Neural progenitor cell (in vitro differentiated cells): ENCODE measurements around the gene ENOSF1. TPM values are rescaled to one million over a fixed set of nuclear protein-coding genes. Genes with fewer than 3 reads are reported as not detected.

Experiments
- DNase-seq: peaks from one replicate; pipeline ENCODE4 v3.0.0-alpha.2; 2016; ENCODE audit warnings: low spot score
- H2AFZ ChIP-seq: fragments of 200-600 bp; sonication (generic); replicated peaks from 2 replicates; pipeline ENCODE4 v1.6.1; 2016; ENCODE audit warnings: antibody characterized with exemption
- H3F3A ChIP-seq: fragments of 200-600 bp; sonication (generic); 2 replicates; pipeline ENCODE4 v1.6.1; 2016; ENCODE audit warnings: antibody characterized with exemption, low read depth
- H3K27ac ChIP-seq: fragments of 200-600 bp; sonication (generic); 2 replicates; pipeline ENCODE4 v1.5.1; 2016; ENCODE audit warnings: mild to moderate bottlenecking
- H3K27me3 ChIP-seq: fragments of 200-600 bp; sonication (generic); 2 replicates; pipeline ENCODE4 v1.6.1; 2016; ENCODE audit warnings: mild to moderate bottlenecking, moderate library complexity
- H3K36me3 ChIP-seq: fragments of 200-600 bp; sonication (generic); 2 replicates; pipeline ENCODE4 v1.5.1; 2016
- H3K4me1 ChIP-seq: fragments of 200-600 bp; sonication (generic); 2 replicates; pipeline ENCODE4 v1.6.1; 2016; ENCODE audit warnings: mixed run types
- H3K4me2 ChIP-seq: fragments of 200-600 bp; sonication (generic); 2 replicates; pipeline ENCODE4 v1.6.1; 2016
- H3K4me3 ChIP-seq: fragments of 200-600 bp; sonication (generic); 2 replicates; pipeline ENCODE4 v1.5.1; 2016
- H3K79me2 ChIP-seq: fragments of 200-600 bp; sonication (generic); 2 replicates; pipeline ENCODE4 v1.6.1; 2016; ENCODE audit warnings: low read depth
- H3K9ac ChIP-seq: fragments of 200-600 bp; sonication (generic); 2 replicates; pipeline ENCODE4 v1.6.1; 2016
- H3K9me3 ChIP-seq: fragments of 200-600 bp; sonication (generic); 2 replicates; pipeline ENCODE4 v1.5.1; 2016; ENCODE audit warnings: low read depth
- H4K20me1 ChIP-seq: fragments of 200-600 bp; sonication (generic); 2 replicates; pipeline ENCODE4 v1.6.1; 2016; ENCODE audit warnings: low read depth
- H3K27ac Mint-ChIP-seq: 3 replicates; pipeline ENCODE4 v1.8.0; 2021; ENCODE audit warnings: mixed read lengths
- H3K27me3 Mint-ChIP-seq: 2 replicates; pipeline ENCODE4 v1.8.0; 2022; ENCODE audit warnings: low read depth, mild to moderate bottlenecking, inconsistent platforms, moderate library complexity, mixed read lengths; ENCODE audit not compliant: insufficient read depth
- H3K36me3 Mint-ChIP-seq: 3 replicates; pipeline ENCODE4 v1.8.0; 2021; ENCODE audit warnings: mixed read lengths
- H3K4me1 Mint-ChIP-seq: 3 replicates; pipeline ENCODE4 v1.8.0; 2021; ENCODE audit warnings: mixed read lengths
- H3K4me3 Mint-ChIP-seq: 3 replicates; pipeline ENCODE4 v1.8.0; 2021; ENCODE audit warnings: mild to moderate bottlenecking, moderate library complexity, mixed read lengths
- H3K9me3 Mint-ChIP-seq: 3 replicates; pipeline ENCODE4 v1.8.0; 2020; ENCODE audit warnings: mixed read lengths
- EZH2 ChIP-seq: fragments of 200-600 bp; sonication (generic); IDR thresholded peaks from 2 replicates; pipeline ENCODE4 v1.6.1; 2017; ENCODE audit warnings: antibody characterized with exemption, mild to moderate bottlenecking, moderate library complexity
- EZH2phosphoT487 ChIP-seq: fragments of 200-600 bp; sonication (generic); IDR thresholded peaks from 2 replicates; pipeline ENCODE4 v1.6.1; 2017; ENCODE audit warnings: antibody characterized with exemption
- total RNA-seq: library from RNA; depleted of rRNA; stranded (reverse); fragments of >200 nt; gene quantifications from 2 replicates; pipeline ENCODE4 v1.2.3, GENCODE V29; 2015; ENCODE audit warnings: low replicate concordance
- TF ChIP-seq, protein P1 (sequence below): fragments of 200-600 bp; sonication (generic); IDR thresholded peaks from 2 replicates; pipeline ENCODE4 v1.5.1; 2017; ENCODE audit warnings: antibody characterized with exemption, mild to moderate bottlenecking

The ENOSF1 gene
- total RNA-seq, 1 donor from 2014 or later = 29.7 TPM

DNA sequence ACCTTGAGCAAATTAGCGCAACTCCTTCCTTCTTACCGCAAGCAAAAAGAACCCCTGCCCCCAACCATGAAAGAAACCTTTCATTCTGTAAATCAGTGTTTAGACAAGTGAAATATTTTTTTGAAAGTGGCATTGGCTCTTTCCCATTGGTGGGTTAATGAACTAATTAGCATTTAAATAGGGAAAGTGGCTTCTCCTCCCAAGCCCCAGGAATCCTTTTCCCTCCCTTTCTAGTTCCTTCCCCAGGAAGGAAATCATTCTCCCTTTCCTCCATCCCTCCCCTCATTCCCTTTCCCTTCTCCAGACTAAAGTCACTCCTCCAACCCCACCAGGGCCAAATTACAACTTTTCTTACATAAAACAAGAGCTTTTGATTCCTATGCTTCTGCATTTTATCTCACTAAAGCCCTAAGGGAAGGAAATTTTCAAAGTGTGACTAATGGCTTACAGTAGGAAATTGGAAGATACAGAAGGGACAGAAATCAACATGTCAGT lies 77.8 kb downstream of the ENOSF1 start:
- H3K27me3 ChIP-seq = no peaks in the 10 kb centered on the region
- no peaks in the 10 kb centered on the region for H3K79me2 ChIP-seq
- H3K4me1 ChIP-seq = peaks cover 10% of the 10 kb centered on the region
- no peak overlapping the region for H3K4me3 Mint-ChIP-seq
- H3K36me3 ChIP-seq = no peaks in the 10 kb centered on the region
- peak overlapping the region; percentile 20 for H3K4me2 ChIP-seq
- no peak overlapping the region for H3K27ac ChIP-seq
- peaks cover 2% of the 10 kb centered on the region for H3F3A ChIP-seq
- H3K9me3 Mint-ChIP-seq = no peaks in the 10 kb centered on the region
- peak; percentile 6 for DNase-seq
- peaks cover 2% of the 10 kb centered on the region for H3K36me3 Mint-ChIP-seq
- TF ChIP-seq, protein P1, sequence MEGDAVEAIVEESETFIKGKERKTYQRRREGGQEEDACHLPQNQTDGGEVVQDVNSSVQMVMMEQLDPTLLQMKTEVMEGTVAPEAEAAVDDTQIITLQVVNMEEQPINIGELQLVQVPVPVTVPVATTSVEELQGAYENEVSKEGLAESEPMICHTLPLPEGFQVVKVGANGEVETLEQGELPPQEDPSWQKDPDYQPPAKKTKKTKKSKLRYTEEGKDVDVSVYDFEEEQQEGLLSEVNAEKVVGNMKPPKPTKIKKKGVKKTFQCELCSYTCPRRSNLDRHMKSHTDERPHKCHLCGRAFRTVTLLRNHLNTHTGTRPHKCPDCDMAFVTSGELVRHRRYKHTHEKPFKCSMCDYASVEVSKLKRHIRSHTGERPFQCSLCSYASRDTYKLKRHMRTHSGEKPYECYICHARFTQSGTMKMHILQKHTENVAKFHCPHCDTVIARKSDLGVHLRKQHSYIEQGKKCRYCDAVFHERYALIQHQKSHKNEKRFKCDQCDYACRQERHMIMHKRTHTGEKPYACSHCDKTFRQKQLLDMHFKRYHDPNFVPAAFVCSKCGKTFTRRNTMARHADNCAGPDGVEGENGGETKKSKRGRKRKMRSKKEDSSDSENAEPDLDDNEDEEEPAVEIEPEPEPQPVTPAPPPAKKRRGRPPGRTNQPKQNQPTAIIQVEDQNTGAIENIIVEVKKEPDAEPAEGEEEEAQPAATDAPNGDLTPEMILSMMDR = no peak
- TF ChIP-seq EZH2phosphoT487 (no peak), EZH2 (no peak)
- H3K4me3 ChIP-seq = no peak overlapping the region
- H3K9ac ChIP-seq = no peak overlapping the region
- H2AFZ ChIP-seq = no peak overlapping the region
- peaks cover 4% of the 10 kb centered on the region for H3K27me3 Mint-ChIP-seq
- peak overlapping the region; percentile 51 for H3K27ac Mint-ChIP-seq
- no peaks in the 10 kb centered on the region for H4K20me1 ChIP-seq
- H3K9me3 ChIP-seq = no peaks in the 10 kb centered on the region
- peaks cover 12% of the 10 kb centered on the region for H3K4me1 Mint-ChIP-seq

- H3K4me1 ChIP-seq = peaks cover 10% of the 10 kb centered on the region
- H3K9me3 ChIP-seq = no peaks in the 10 kb centered on the region
- H3K36me3 Mint-ChIP-seq = peaks cover 2% of the 10 kb centered on the region
- no peak overlapping the region for H3K27ac ChIP-seq
- H3F3A ChIP-seq = peaks cover 2% of the 10 kb centered on the region
- no peak overlapping the region for H3K4me3 ChIP-seq
- no peaks in the 10 kb centered on the region for H3K36me3 ChIP-seq
- H3K9me3 Mint-ChIP-seq = no peaks in the 10 kb centered on the region
- TF ChIP-seq EZH2 (no peak), EZH2phosphoT487 (no peak)
- TF ChIP-seq, protein P1 = no peak
- DNase-seq = no peak
- H3K27ac Mint-ChIP-seq = no peak overlapping the region
- no peak overlapping the region for H2AFZ ChIP-seq
- H3K9ac ChIP-seq = no peak overlapping the region
- H3K4me1 Mint-ChIP-seq = peaks cover 12% of the 10 kb centered on the region
- H3K4me3 Mint-ChIP-seq = no peak overlapping the region
- H3K79me2 ChIP-seq = no peaks in the 10 kb centered on the region
- H3K27me3 ChIP-seq = no peaks in the 10 kb centered on the region
- H4K20me1 ChIP-seq = no peaks in the 10 kb centered on the region
- H3K27me3 Mint-ChIP-seq = peaks cover 4% of the 10 kb centered on the region
- no peak overlapping the region for H3K4me2 ChIP-seq
Measured at GRCh38 chr18:631560-631959, 80.9 kb downstream of the ENOSF1 start.

GRCh38 chr18:629269-630150 lies 82.9 kb downstream of the ENOSF1 start:
- Histone ChIP-seq H3K4me1 (no peaks in the 10 kb centered on the region), H4K20me1 (no peaks in the 10 kb centered on the region), H3K36me3 (no peaks in the 10 kb centered on the region), H3F3A (no peaks in the 10 kb centered on the region), H2AFZ (no peak overlapping the region), H3K4me3 (no peak overlapping the region), H3K9me3 (no peaks in the 10 kb centered on the region), H3K79me2 (no peaks in the 10 kb centered on the region), H3K27me3 (no peaks in the 10 kb centered on the region), H3K4me2 (no peak overlapping the region), H3K9ac (no peak overlapping the region), H3K27ac (no peak overlapping the region)
- Mint-ChIP-seq H3K27me3 (peaks cover 4% of the 10 kb centered on the region), H3K27ac (no peak overlapping the region), H3K36me3 (no peaks in the 10 kb centered on the region), H3K9me3 (no peaks in the 10 kb centered on the region), H3K4me1 (peaks cover 6% of the 10 kb centered on the region), H3K4me3 (no peak overlapping the region)
- no peak for DNase-seq
- TF ChIP-seq EZH2 (no peak), EZH2phosphoT487 (no peak)
- TF ChIP-seq, protein P1 = peak; percentile 33
